NCI-H2227 treated with DMSO at 0.1 percent for 48 hours (cell line): ENCODE data around the gene TAX1BP3.
"Not testable (repeated sequence)": the region's sequence is repeated elsewhere in the genome, so short reads cannot be mapped to it uniquely, and the experiment has no call there.

Experiments used
- DNase-seq: peaks from one replicate; lab custom pipeline; 2025; lab: John Stamatoyannopoulos, UW

The TAX1BP3 gene

GRCh38 chr17:3668279-3669084, at the start of gene TAX1BP3, which contains the start of gene EMC6:
TAX1BP3 (minus strand) TSS chr17:3668578; CDS start chr17:3668526, 52 bp downstream.
EMC6 (plus strand) TSS chr17:3668812; CDS start chr17:3669147, 335 bp downstream.
- peak; percentile 97 for DNase-seq

DNA sequence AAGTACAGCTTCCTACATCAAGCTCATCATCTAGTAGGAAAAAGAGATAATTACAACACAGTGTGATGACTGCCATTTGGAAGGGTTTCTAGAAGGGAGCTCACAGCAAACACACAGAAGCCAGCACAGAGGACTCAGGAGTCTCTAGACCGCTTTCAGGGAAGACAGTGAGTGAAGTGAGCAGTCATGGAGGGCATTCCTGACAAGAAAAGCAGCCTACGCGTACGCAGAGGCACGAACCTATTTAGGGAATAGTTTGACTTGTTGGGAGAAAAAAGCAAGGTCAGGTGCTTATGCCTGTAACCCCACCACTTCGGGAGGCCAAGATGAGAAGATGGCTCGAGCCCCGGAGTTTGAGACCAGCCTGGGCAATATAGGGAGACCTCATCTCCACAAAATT, 46.9 kb upstream of the TAX1BP3 start:
- no peak for DNase-seq

DNA sequence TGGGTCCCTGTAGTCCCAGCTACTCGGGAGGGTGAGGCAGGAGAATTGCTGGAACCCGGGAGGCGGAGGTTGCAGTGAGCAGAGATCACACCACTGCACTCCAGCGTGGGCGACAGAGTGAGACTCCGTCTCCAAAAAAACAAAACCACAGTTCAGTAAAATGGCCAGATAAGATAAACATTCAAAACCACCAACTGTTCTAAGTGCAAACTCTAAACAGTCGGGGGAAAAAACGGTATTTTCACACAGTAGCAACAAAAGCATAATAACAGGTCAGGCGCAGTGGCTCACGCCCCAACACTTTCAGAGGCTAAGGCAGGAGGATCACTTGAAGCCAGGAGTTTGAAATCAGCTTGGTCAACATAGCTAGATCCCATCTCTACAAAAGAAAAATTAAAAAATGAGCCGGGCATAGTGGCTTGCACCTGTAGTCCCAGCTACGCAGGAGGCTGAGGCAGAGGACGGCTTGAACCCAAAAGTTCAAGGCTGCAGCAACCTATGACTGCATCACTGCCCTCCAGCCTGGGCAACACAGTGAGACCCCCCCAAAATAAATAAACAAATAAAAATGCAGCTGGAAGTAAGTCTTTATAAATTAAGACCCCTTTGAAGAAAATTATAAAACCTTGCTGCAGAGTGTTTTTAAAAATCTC, 44.6 kb upstream of the TAX1BP3 start:
- no peak for DNase-seq

DNA sequence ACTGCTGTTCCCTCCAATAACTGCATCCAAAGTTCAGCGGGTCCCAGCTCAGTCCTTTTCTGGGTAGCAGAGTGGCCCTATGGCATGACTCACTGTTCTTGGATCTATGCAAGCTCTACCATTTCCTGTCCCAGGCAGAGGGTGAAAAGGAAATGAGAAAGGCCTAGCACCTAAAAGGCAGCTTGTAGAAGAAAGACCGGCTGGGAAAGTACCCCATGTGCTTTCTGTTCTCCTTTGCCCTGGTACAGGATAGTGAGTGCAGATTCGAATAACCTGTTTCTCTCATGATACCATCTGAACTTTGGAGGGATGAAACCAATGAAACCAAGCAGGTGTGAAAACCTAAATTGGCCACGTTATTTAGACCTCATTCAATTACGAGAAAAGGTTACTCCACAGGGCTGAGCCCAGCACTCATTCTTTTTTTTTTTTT, 42.6 kb upstream of the TAX1BP3 start:
- DNase-seq: no peak

DNA sequence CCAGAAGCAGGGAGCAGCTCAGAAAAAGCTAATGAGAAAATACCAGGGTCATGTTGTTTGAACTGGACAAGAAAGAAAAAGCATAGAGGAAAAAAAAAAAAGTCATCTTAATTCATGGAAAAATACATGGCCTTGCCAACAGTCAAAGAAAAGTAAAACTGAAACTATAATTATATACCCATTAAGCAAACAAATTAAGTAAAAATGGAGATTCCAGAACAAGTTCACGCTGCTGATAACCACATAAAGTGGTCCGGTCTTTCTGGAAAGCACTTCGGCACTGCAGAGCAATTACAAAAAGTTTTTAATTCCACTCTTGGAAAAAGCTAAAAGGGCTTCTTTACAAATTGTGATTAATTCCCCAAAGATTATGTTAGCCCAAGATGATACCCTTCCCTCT, 40.0 kb upstream of the TAX1BP3 start:
- no peak for DNase-seq

DNA sequence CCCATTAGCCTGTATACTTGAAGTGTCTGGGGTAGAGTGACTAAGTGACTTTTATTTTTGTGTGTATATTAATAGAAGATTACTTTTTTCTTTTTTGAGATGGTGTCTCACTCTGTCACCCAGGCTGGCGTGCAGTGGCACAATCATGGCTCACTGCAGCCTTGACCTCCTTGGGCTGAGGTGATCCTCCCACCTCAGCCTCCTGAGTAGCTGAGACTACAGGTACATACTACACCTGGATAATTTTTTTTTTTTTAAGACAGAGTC, 37.3 kb upstream of the TAX1BP3 start:
- DNase-seq: not testable (repeated sequence)

GRCh38 chr17:3704931-3705717, 36.7 kb upstream of the TAX1BP3 start:
- no peak for DNase-seq

DNA sequence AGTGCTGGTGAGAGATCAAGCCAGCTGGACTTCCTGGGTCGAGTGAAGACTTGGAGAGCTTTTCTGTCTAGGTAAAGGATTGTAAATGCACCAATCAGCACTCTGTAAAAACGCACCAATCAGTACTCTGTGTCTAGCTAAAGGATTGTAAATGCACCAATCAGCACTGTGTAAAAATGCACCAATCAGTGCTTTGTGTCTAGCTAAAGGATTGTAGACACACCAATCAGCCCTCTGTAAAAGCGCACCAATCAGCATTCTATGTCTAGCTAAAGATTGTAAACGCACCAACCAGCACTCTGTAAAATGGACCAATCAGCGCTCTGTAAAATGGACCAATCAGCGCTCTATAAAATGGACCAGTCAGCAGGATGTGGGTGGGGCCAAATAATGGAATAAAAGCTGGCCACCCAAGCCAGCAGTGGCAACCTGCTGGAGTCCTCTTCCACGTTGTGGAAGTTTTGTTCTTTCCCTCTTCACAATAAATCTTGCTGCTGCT, 33.7 kb upstream of the TAX1BP3 start:
- not testable (repeated sequence) for DNase-seq

DNA sequence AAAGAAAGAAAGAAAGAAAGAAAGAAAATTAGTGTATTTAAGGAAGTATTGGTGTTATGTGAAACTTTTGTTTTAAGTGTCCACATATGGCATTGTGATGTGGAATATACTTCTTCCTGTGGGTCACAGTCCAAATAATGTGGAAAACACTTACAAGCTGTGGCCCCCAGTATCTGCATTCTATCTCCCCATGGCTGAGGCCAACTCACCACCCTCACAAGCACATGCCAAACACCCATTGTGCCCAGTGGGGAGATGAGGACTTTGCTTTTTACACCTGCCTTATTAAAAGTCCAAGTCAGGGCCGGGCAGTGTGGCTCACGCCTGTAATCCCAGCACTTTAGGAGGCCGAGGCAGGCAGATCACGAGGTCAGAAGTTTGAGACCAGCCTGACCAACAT, 31.6 kb upstream of the TAX1BP3 start:
- no peak for DNase-seq

DNA sequence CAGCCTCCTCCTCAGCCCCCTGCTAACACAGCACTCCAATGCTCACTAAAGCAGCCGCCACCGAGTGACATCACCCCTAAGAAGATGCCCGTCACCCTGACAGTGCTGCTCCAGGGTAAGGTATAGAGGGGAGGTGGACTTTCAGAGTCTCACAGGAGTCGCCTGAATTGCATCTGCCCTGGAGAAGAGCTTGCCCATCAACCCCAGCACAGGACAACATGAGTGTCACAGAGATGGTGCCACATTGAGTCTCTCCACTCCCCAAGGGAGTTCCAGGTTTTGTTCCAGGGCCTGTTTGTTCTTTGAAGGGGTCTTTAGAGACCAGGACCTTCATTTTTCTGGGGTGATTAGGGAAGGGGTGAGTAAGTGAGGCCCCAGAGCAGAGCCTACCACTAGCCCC, 29.8 kb upstream of the TAX1BP3 start:
- no peak for DNase-seq

DNA sequence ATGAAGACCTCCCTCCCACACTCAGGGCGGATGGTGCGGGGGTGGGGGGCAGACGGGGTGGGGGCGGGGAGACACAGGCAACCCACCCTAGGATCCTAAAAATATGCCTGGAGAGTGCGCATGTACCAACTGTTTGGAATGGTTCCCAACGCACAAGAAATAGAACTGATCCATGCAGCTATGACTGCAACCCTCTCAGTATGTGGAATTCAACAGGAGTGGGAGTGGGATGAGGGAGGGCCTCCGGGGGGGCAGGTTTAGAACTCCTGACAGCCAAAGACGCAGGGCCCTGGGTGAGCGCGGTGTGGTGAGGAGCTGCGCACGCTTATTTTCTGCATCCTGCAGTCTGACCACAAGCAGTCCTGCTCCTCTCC, 28.7 kb upstream of the TAX1BP3 start:
- DNase-seq: no peak

DNA sequence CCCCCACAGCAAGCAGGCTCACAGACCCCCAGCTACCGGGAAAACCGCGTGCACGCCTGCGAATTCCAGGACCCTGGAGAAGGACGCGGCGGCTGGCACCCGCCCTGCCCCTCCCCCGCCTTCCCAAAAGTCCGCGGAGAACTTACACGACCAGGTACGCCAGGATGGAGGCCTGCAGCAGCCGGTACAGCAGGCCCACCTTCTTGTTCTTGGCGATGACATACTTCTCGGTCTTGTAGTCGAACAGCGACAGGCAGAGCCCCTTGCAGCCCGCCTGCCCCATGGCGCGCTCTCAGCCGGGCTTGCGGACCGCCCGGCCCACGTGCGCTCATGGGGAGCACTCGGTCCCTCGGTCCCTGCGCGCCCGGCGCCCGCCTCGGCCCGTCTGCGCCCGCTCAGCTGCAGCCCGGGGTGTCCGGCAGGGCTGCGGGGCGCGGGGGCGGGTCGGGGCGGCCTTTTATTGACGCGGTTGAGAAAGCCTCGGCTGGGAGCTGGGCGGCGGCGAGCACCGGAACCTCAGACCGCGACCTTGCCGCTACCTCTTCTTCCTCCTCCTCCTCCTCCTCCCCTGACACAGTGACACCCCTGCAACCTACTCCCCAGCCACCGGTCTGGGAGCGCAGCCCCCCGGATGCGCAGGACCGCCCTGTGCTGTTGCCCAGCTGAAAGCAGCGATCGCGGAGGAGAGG, 27.5 kb upstream of the TAX1BP3 start, which contains the start of gene P2RX5:
P2RX5 (minus strand) TSS at position 433 of the 689 bp plus-strand sequence; CDS start at position 283, 150 bp downstream.
- DNase-seq: no peak

DNA sequence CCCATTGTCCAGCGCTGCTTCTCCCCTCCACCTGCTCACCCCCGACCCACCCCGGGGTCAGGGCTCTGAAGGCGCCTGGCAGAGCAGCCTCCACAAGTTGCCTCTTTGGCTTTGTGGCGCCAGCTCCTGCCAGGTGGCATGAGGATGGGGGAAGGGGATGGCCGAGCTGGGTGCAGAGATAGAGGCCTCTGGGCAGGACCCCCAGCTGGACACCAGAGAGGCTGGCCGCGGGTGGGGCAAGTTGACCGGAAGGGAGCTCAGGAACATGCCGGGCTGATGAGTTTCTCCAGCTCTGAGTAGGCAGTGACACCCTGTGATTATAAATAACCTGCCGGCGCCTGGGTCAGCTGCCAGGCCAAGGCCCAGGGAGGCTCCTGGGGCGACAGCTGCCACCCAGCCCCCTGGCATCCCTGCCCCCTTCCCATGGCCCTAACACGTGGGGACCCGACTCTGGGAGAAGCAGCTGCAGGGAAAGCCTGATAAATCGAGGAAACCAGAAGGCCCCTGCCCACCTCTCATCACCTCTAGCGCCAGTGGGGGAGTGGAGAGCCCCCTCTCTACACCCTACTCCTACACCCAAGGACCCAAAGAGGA, 26.8 kb upstream of the TAX1BP3 start:
- DNase-seq: no peak

- no peak for DNase-seq
Observed at GRCh38 chr17:3693829-3694231, 25.5 kb upstream of the TAX1BP3 start.

- no peak for DNase-seq
Observed at GRCh38 chr17:3693141-3693540, 24.8 kb upstream of the TAX1BP3 start.

DNA sequence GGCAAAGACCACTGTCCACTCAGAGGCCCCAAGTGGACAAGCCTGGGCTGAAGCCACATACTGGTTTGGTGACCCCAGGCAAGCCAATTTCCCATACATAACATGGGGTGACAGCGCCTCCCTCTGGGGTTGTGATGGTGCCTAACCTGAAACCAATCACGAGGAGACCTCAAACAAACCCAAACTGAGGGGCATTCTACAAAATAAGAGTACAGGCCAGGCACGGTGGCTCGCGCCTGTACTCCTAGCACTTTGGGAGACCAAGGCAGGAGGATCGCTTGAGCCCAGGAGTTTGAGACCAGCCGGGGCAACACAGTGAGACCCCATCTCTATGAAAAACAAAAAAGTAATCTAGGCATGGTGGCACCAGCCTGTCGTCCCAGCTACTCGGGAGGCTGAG, 24.0 kb upstream of the TAX1BP3 start:
- DNase-seq: no peak

GRCh38 chr17:3691617-3692067, 23.3 kb upstream of the TAX1BP3 start:
- no peak for DNase-seq

DNA sequence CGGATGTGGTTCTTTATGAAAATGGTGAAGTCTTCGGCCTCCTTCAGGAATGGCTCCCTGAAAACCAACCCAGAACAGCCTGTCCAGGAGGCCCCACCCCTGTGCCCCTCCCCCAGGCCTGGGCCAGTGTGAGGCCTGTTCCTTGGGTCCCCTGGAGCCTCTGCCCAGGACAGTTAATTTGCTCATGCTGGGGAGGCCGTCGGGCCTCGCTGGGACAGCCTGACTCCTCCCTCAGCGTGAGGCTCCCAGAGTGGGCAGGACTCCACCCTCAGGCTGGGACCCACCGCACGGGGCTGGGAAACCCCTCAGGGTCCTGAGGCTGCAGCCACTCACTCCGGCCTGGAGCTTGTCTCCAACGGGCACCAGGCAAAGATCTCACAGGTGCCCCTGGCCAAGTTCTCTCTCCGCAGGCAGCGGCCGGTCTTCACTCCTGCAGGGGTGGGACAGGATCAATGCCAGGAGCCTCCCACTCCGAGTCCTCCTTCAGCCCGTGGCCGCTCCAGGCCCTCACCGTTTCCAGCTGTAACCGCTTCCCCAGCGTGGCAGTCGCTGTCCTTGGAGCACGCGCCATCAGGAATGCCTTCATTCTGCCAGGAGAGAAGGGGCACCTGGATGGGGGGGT, 21.8 kb upstream of the TAX1BP3 start:
- DNase-seq: no peak

DNA sequence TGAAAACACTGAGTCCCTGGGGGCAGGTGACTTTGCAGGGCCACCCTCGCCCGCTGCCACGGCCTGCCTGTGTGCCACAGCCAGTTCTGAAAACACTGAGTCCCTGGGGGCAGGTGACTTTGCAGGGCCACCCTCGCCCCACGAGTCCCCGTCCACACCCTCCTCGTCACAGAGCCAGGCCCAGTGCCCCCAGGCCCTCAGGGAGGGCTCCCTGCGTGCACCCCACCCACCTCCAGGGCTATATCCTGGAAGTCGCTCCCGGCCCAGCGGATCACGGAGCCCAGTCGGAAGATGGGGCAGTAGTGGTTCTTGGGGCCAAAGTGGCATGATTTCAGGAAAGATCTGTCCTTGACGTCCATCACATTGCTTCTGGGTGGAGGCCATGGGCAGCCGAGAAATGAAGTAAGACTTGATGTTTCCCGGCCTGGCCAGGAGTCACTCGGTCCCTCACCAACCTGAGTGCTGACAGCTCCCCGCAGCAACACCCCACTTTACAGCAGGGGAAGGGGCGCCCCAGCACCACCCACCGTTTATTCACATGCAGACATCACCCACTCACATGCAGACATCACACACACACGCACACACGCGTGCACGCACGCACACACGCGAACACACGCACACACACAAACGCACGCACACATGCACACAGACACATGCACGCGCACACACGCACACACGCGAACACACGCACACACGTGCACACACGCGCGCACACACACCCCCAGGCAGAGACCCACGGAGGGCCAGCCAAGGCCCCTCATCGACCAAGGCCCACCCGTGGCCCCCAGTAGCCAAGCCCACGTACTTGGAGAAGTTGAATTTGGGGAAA, 21.1 kb upstream of the TAX1BP3 start:
- no peak for DNase-seq

DNA sequence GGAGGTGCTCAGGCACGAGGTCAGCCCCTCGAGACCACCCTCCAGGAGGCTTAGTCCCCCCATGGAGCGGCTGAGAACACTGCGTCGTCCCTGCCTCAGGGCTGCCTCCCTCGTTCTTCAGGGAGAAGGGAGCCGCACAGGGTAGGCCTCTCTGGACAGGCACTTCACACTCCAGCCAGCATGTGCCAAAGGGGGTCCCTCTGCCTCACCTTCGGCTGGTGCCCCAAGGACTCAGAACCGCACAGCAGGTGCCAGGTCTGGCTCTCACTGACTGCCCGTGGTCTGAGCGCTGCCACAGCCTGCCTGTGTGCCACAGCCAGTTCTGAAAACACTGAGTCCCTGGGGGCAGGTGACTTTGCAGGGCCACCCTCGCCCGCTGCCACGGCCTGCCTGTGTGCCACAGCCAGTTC, 20.5 kb upstream of the TAX1BP3 start:
- DNase-seq: no peak
